Gastroesophageal sphincter (tissue), 4 donors: ENCODE data around the gene PSMA5. TPM values are rescaled to one million over a fixed set of nuclear protein-coding genes. Genes with fewer than 3 reads are reported as not detected.

ENCODE experiments used
- ATAC-seq: fragments of 150-250 bp; one replicate; pipeline ENCODE4 v1.9.1; 2016; ENCODE audit warnings: mild to moderate bottlenecking, moderate library complexity
- H3K27ac ChIP-seq, 4 donors: fragments of 200-600 bp; sonication (generic) in 3 of 4; 1 replicate in 3 of 4; 2 replicates in 1 of 4; pipeline ENCODE4 v1.5.1; 2016 to 2019
- H3K27me3 ChIP-seq: fragments of 200-600 bp; sonication (generic); one replicate; pipeline ENCODE4 v1.5.1; 2019
- H3K36me3 ChIP-seq, 2 donors: fragments of 200-600 bp; sonication (generic); one replicate each; pipeline ENCODE4 v1.5.1; 2019; ENCODE audit warnings: control low read depth in 1 of 2
- H3K4me1 ChIP-seq, 3 donors: fragments of 200-600 bp; sonication (generic); 1 replicate in 2 of 3; 2 replicates in 1 of 3; pipeline ENCODE4 v1.5.1; 2016 to 2019; ENCODE audit warnings: control low read depth in 2 of 3
- H3K4me3 ChIP-seq, 2 donors: fragments of 200-600 bp; sonication (generic); one replicate each; pipeline ENCODE4 v1.5.1; 2019; ENCODE audit warnings: mild to moderate bottlenecking in 1 of 2, moderate library complexity in 1 of 2
- H3K9me3 ChIP-seq, 3 donors: fragments of 200-600 bp; sonication (generic); one replicate each; pipeline ENCODE4 v1.5.1; 2017 to 2019; ENCODE audit warnings: control low read depth in 2 of 3
- EP300 ChIP-seq: sonication (generic); formaldehyde crosslinking; IDR thresholded peaks from one replicate; pipeline ENCODE4 v1.6.1; 2017; ENCODE audit warnings: antibody characterized with exemption, mild to moderate bottlenecking
- POLR2A ChIP-seq, 2 donors: fragments of 450-650 bp; IDR thresholded peaks; one replicate each; pipeline ENCODE4 v1.6.1; 2017; ENCODE audit warnings: antibody characterized with exemption in 2 of 2, mild to moderate bottlenecking in 2 of 2, moderate library complexity in 1 of 2
- POLR2AphosphoS5 ChIP-seq: sonication (generic); formaldehyde crosslinking; IDR thresholded peaks from one replicate; pipeline ENCODE4 v1.6.1; 2017; ENCODE audit warnings: antibody characterized with exemption
- WGBS, 2 donors: methylation state at CpG; one replicate each; pipeline ENCODE4 v1.1.5; 2018; ENCODE audit warnings: low coverage in 1 of 2; 5-methylcytosine and 5-hydroxymethylcytosine counted together
- total RNA-seq, 4 donors: library from RNA; depleted of rRNA; stranded (reverse); fragments of >200 nt; gene quantifications; one replicate each; pipeline ENCODE4 v1.1.0, GENCODE V29; 2016
- TF ChIP-seq, protein P1 (sequence below), 4 experiments: fragments of 200-600 bp in 2 of 4; fragments of 450-650 bp in 2 of 4; sonication (generic) in 1 of 4; IDR thresholded peaks; one replicate each; pipeline ENCODE4 v1.5.1; 2017 to 2019; ENCODE audit warnings: antibody characterized with exemption in 4 of 4, mild to moderate bottlenecking in 2 of 4, moderate library complexity in 2 of 4

PSMA5 gene
- total RNA-seq, 4 donors from 2014 or later: 28.2 to 61.5 (median 30.4) TPM

DNA sequence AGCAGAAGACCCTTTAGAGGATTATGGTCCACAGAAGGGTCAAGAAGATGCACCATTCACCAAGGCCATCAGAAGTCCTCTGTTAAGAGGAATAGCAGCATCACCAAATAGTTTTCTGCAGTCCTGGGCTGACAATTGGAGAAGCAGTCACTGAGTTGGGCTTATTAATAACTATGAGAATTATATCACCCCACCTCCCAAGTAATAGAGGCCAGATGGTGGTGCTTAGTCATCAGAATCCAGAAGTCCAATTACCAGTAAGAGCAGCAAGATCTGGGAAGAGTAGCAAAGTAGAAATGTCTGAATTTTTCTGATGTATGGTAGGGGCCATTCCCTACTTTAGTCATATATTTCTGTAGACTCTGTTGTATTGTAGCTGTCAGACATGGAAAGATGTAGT lies 6.1 kb upstream of the PSMA5 start:
- Histone ChIP-seq H3K4me1 (peaks cover 0 to 14% (median 0%) of the 10 kb centered on the region in 3 donors), H3K36me3 (no peaks in the 10 kb centered on the region), H3K4me3 (no peak overlapping the region), H3K9me3 (no peaks in the 10 kb centered on the region), H3K27ac (no peak overlapping the region), H3K27me3 (no peaks in the 10 kb centered on the region)
- TF ChIP-seq POLR2AphosphoS5: no peak
- no peak for TF ChIP-seq EP300
- no peak for TF ChIP-seq POLR2A (IDR thresholded peaks at IDR 0.05)
- TF ChIP-seq, protein P1, sequence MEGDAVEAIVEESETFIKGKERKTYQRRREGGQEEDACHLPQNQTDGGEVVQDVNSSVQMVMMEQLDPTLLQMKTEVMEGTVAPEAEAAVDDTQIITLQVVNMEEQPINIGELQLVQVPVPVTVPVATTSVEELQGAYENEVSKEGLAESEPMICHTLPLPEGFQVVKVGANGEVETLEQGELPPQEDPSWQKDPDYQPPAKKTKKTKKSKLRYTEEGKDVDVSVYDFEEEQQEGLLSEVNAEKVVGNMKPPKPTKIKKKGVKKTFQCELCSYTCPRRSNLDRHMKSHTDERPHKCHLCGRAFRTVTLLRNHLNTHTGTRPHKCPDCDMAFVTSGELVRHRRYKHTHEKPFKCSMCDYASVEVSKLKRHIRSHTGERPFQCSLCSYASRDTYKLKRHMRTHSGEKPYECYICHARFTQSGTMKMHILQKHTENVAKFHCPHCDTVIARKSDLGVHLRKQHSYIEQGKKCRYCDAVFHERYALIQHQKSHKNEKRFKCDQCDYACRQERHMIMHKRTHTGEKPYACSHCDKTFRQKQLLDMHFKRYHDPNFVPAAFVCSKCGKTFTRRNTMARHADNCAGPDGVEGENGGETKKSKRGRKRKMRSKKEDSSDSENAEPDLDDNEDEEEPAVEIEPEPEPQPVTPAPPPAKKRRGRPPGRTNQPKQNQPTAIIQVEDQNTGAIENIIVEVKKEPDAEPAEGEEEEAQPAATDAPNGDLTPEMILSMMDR (IDR thresholded peaks at IDR 0.05): no peak
- ATAC-seq: no peak

- Histone ChIP-seq H3K4me1 (peaks cover 5 to 48% (median 12%) of the 10 kb centered on the region in 3 donors), H3K9me3 (no peaks in the 10 kb centered on the region), H3K36me3 (no peaks in the 10 kb centered on the region), H3K4me3 (peak overlapping the region; percentile 73 to 90), H3K27ac (peak overlapping the region; percentile 86 to 90 (median 88)), H3K27me3 (no peaks in the 10 kb centered on the region)
- TF ChIP-seq, protein P1 (IDR thresholded peaks at IDR 0.05): no peak
- TF ChIP-seq POLR2AphosphoS5 (no peak), POLR2A (IDR thresholded peaks at IDR 0.05) (no peak), EP300 (no peak)
- 5 to 8% methylated on average over 7 of the region's 7 CpGs for WGBS, 2 donors
- no peak for ATAC-seq
Measured at GRCh38 chr1:109427171-109427467, 871 bp upstream of the PSMA5 start.

- H3K27me3 ChIP-seq: no peaks in the 10 kb centered on the region
- TF ChIP-seq EP300 (no peak), POLR2A (IDR thresholded peaks at IDR 0.05) (no peak), POLR2AphosphoS5 (no peak)
- TF ChIP-seq, protein P1 (IDR thresholded peaks at IDR 0.05): no peak
- H3K36me3 ChIP-seq: peaks cover 0 to 12% of the 10 kb centered on the region in 2 donors
- H3K27ac ChIP-seq: peak overlapping the region; percentile 51 to 90 (median 88)
- peak; percentile 21 for ATAC-seq
- WGBS, 2 donors: 1% methylated on average over 9 to 12 of the region's 32 CpGs
- peak overlapping the region; percentile 73 to 90 for H3K4me3 ChIP-seq
- no peaks in the 10 kb centered on the region for H3K9me3 ChIP-seq
- peaks cover 5 to 48% (median 12%) of the 10 kb centered on the region in 3 donors for H3K4me1 ChIP-seq
Measured at GRCh38 chr1:109425391-109426280, 612 bp downstream of the PSMA5 start.

DNA sequence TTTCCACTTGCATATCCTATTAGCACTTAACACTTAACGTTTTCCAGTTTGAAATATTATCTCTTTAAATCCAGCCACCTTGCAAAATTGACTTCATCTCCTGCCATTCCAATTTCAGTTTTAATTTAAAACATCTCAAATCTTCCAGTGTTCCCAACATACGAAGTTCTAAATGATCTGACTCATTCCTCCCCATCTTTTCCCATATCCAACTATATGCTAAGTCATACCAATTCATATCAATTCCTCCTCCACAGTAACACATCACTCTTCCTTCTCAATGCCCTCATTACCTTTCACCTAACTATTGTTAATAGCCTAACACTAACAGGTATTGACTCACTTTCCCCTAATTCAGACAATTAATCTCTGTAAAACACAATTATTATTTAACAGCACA lies 2.8 kb downstream of the PSMA5 start:
- Histone ChIP-seq H3K9me3 (no peaks in the 10 kb centered on the region), H3K27ac (no peak overlapping the region), H3K4me1 (peaks cover 5 to 46% (median 12%) of the 10 kb centered on the region in 3 donors), H3K36me3 (peaks cover 0 to 34% of the 10 kb centered on the region in 2 donors), H3K27me3 (no peaks in the 10 kb centered on the region), H3K4me3 (no peak overlapping the region)
- no peak for ATAC-seq
- WGBS, 2 donors: 38 to 66% methylated on average over 2 of the region's 2 CpGs
- TF ChIP-seq POLR2AphosphoS5: no peak
- TF ChIP-seq, protein P1 (IDR thresholded peaks at IDR 0.05): no peak
- no peak for TF ChIP-seq POLR2A (IDR thresholded peaks at IDR 0.05)
- TF ChIP-seq EP300: no peak

DNA sequence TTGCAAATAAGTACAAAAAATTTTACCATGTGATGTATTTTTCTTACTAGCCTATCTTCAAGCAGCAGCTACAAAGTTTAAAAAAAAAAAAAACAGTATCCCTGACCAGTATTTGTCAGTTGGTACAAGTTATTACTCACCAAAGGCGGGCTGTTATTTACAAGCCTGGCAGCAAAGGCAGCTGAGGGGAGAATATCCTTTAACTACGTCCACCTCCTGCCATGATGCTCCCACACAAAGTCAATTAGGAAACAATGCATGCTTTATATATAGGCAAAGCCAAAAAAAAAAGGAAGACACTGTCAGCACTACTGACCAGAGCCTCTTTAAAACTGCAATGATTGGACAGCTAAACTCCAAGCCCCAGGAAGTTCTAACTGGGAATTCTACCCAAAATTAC lies 13.7 kb downstream of the PSMA5 start:
- H3K27me3 ChIP-seq: no peaks in the 10 kb centered on the region
- TF ChIP-seq POLR2A (IDR thresholded peaks at IDR 0.05): no peak
- no peak for TF ChIP-seq POLR2AphosphoS5
- TF ChIP-seq, protein P1 (IDR thresholded peaks at IDR 0.05): no peak
- TF ChIP-seq EP300: no peak
- 56 to 80% methylated on average over 2 of the region's 2 CpGs for WGBS, 2 donors
- H3K9me3 ChIP-seq: no peaks in the 10 kb centered on the region
- no peak overlapping the region for H3K27ac ChIP-seq
- H3K4me3 ChIP-seq: no peak overlapping the region
- H3K36me3 ChIP-seq: peaks cover 19 to 95% of the 10 kb centered on the region in 2 donors
- ATAC-seq: no peak
- peaks cover 0 to 18% (median 0%) of the 10 kb centered on the region in 3 donors for H3K4me1 ChIP-seq
